Astrocyte of the spinal cord (primary cell): ENCODE measurements around the gene ZCCHC18.
"Not testable (repeated sequence)": the region's sequence is repeated elsewhere in the genome, so short reads cannot be mapped to it uniquely, and the experiment has no call there.

Experiments used
- DNase-seq: peaks from one replicate; pipeline ENCODE4 v3.0.0; 2011; ENCODE audit warnings: low read depth, low spot score
- H3K4me3 ChIP-seq: 2 replicates; pipeline ENCODE4 v1.5.1; 2011; ENCODE audit warnings: low read depth, mild to moderate bottlenecking, low read length, moderate library complexity
- in situ Hi-C: cut with HindIII; loops from 2 replicates; pipeline ENCODE4 v1.10.0; 2017; ENCODE audit warnings: low sequenced_read_pairs
- TF ChIP-seq, protein P1 (sequence below): IDR thresholded peaks from 2 replicates; pipeline ENCODE4 v1.5.1; 2012; ENCODE audit warnings: low read depth, mild to moderate bottlenecking, low read length, inconsistent platforms

The ZCCHC18 gene

DNA sequence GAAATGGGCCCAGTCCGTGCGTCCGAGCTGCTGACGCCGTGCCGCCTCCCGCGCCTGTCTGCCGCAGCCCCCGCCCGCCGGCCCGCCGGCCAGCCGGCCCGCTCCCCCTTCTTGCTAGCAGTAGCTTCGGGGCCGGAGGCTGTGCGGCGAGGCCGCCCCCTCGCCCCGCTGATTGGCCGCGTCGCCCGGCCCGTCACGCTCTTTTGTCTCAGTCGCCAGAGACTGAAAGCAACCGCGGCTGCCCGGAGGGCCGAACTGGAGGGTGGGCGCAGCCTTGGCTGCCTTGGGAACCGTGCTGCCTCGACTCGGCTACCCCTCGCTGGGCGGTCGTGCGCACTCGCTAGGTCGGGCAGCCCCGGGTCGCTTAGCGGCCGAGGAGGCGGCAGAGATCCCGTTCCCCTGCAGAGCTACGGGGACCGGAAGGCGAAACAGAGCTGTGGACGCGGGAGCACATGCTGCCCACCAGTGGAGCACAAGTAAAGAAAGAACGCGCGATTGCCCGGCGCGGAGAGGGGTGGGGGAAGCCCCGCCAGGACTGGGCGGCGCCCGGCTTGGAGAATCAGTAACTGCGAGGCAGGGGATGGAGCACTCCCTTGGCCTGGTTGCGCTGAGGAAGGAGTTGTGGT is at the start of gene ZCCHC18:
ZCCHC18 (plus strand) TSS at position 198 of the 626 bp plus-strand sequence. CDS start 1,589 bp downstream, outside the sequence.
- in situ Hi-C loops, result no loop called here
- TF ChIP-seq, protein P1, sequence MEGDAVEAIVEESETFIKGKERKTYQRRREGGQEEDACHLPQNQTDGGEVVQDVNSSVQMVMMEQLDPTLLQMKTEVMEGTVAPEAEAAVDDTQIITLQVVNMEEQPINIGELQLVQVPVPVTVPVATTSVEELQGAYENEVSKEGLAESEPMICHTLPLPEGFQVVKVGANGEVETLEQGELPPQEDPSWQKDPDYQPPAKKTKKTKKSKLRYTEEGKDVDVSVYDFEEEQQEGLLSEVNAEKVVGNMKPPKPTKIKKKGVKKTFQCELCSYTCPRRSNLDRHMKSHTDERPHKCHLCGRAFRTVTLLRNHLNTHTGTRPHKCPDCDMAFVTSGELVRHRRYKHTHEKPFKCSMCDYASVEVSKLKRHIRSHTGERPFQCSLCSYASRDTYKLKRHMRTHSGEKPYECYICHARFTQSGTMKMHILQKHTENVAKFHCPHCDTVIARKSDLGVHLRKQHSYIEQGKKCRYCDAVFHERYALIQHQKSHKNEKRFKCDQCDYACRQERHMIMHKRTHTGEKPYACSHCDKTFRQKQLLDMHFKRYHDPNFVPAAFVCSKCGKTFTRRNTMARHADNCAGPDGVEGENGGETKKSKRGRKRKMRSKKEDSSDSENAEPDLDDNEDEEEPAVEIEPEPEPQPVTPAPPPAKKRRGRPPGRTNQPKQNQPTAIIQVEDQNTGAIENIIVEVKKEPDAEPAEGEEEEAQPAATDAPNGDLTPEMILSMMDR, result no peak
- peak; percentile 72 for DNase-seq
- peak within 1 kb of the TSS; percentile 54 for H3K4me3 ChIP-seq

DNA sequence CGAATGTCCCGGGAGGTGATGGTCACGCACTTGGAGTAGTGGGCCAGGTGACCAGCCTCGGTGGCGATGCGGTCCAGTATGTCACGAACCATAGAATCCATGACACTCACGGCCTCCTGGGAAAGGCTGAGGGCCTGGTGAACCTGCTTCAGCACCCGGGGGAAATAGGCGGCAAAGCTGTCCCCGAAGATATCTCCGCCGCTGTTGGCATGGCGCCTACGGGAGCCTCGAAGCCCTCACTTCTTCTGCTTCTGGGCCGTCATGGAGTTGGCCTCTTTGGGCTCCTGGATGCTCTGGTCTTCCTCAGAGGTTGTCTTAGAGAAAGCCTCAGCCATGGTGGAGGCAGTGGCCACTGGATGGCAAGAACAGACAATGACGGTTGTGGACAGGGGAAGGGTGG is 49.7 kb upstream of the ZCCHC18 start:
- H3K4me3 ChIP-seq, DNase-seq, in situ Hi-C loops: not testable (repeated sequence)

DNA sequence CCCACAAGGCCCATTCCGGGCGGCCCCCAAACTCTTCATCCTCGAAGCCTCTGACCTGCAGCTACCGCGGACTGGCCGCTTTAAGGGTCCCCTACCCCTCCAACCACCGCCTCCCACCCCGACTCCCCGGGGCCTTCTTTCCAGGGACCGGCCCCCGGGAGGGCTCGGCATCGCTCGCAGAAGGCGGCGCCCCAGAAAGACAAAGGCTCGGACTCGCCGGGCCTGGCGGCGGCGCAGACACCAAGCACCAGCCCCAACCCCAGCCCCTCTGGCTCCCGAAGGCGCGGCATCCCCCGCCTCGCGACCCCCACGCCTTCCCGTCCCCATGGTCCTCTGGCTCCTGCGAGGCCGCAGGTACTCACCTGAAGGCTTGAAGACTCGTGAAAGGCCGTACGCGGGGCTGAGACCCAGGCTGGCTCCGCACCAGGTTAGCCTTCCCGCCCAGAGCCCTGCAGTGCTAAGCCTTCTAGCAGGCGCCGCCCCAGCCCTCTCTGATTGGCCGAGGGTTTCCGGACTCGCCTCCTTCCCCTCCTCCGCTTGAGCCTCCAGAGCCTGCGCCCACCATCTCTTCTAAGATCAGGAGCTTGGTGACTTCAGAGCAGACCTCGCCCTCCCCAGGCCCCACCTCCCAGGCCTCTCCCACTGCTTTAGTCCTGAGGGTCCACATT is 36.4 kb upstream of the ZCCHC18 start, which contains the start of gene TMSB15C:
TMSB15C (minus strand) TSS at position 459 of the 668 bp plus-strand sequence.
- in situ Hi-C loops, H3K4me3 ChIP-seq, DNase-seq: not testable (repeated sequence)

DNA sequence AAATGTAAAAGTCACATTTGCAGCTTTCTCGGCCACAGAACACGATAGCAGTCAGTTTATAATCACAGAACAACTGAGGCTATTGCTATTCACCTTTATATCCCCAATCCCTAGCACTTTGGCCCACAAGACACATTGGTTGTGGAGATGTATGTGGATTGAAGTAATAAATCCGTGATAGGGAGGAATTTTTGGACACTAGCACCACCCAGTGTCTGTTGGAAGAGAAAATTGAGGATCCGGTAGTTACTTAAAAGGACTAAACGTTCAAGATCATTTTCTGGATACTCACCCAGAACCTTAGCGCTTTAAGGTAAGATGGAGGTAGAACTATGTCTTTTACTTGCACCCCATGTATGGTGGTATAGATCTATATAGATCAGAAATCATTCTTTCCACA is 34.5 kb upstream of the ZCCHC18 start:
- H3K4me3 ChIP-seq, DNase-seq, in situ Hi-C loops: not testable (repeated sequence)

DNA sequence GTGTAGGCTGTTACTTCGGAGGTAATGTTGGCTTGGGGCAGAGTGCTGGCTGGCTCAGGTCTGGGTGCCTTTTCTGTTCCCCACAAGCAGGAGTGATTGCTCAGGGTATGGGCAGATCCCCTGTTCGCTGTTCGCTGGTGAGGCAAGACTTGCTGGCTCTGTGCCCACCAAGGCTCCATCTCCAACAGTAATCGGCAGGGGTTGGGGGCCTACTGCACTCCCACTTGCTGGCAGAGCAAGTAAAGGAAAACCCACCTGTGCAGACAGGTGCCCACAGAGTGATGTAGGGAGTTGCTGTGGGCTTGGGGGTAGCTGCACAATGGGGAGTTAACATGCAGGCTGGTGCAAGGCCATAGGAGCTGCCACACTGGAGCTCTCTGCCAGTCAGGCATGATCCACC is 28.3 kb upstream of the ZCCHC18 start:
- no peak for DNase-seq
- TF ChIP-seq, protein P1, result no peak
- in situ Hi-C loops, result no loop called here
- H3K4me3 ChIP-seq, result no peak overlapping the region

DNA sequence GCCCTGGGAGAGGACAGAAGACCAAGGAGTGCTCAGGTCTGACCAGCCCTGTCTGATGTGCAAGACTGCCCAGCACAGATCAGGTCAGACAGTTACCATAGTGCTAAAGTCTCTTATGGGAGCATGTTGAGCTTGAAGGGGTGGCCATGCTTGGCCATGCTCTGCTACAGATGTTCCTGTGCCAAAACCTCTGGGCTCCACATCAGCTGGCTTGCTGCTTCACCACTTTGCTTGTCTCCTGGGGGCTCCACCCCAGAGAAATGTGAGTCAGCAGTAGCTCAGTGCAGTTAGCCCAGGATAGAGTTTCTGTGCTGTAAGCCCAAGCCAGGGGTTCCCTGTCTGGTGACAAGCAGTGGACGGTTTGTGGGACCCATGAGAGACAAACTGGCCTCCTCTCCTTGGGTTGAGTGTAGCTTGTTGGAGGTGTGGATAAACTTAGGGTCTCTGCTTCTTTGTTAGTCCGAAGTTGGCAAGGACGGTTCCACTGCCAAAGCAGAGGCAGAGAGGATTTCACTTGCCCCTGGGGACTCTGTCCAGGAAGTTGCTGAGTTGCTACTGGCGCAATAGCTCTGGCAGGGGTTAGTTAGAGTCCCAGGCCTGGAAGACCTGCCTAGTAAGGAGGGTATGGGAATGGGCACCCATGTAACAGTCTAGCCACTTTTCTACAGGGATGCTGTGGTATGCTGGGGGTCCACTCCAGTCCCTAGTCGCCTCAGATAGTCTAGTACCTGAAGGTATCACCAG is 27.6 kb upstream of the ZCCHC18 start:
- DNase-seq, result no peak
- TF ChIP-seq, protein P1, result no peak
- H3K4me3 ChIP-seq, result no peak overlapping the region
- in situ Hi-C loops, result no loop called here

DNA sequence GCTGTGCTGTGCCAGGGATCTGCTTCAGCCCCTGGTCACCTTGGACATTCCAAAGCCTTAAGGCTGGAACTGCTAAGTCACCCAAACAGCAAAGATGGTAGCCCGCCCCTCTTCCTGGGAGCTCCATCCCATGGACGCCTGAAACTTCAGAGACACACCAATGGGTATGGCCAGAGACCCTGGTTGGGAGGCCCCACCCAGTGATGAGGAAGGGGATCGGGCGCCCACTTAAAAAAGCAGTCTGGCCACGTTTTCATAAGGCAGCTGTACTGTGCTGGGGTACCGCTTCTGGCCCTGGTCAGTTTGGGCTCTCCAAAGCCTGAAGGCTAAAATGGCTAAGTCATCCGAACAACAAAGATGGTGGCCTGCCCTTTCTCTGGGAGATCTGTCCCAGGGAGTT is 26.8 kb upstream of the ZCCHC18 start:
- no peak for DNase-seq
- in situ Hi-C loops, result no loop called here
- no peak overlapping the region for H3K4me3 ChIP-seq
- TF ChIP-seq, protein P1, result no peak

DNA sequence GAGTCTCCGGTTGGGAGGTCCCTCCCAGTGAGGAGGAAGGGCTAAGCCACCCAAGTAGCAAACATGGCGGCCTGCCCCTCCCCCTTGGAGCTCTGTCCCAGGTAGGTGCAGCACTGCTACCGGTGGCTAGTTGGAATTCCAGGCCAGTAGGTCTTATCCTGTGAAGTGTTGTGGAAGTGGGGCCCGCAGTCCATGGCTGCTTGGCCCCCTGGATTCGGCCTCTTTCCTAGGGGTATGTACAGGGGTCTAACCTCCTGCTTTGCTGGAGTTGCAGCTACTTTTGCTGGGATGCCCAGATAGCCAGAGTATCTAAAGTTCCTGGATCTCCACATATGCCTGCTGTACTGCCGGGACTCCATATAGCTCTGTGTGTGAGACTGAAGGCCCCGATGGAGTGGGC is 26.4 kb upstream of the ZCCHC18 start:
- TF ChIP-seq, protein P1, result no peak
- DNase-seq, result no peak
- in situ Hi-C loops, result no loop called here
- no peak overlapping the region for H3K4me3 ChIP-seq
